ENCODE results near the gene FBXL7.

Gene FBXL7

GRCh38 chr5:15711892-15712291 lies 211.9 kb downstream of the FBXL7 start:
- DNase-seq (ENCODE audit: low spot score): no peak

GRCh38 chr5:15715535-15715934 lies 215.6 kb downstream of the FBXL7 start:
- DNase-seq (ENCODE audit: low spot score): no peak

GRCh38 chr5:15715967-15716366 lies 216.0 kb downstream of the FBXL7 start:
- DNase-seq (ENCODE audit: low spot score): no peak

- no peak for DNase-seq (ENCODE audit: low spot score)
These were observed 217.0 kb downstream of the FBXL7 start for GRCh38 chr5:15717001-15717400.

- DNase-seq (ENCODE audit: low spot score): no peak
These were observed 218.6 kb downstream of the FBXL7 start for GRCh38 chr5:15718421-15719179.

- no peak for DNase-seq (ENCODE audit: low spot score)
These were observed 219.8 kb downstream of the FBXL7 start for GRCh38 chr5:15719784-15720183.

- DNase-seq (ENCODE audit: low spot score): no peak
These were observed 220.5 kb downstream of the FBXL7 start for GRCh38 chr5:15720515-15720914.

- DNase-seq (ENCODE audit: low spot score): no peak
These were observed 222.3 kb downstream of the FBXL7 start for GRCh38 chr5:15722305-15722704.

- no peak for DNase-seq (ENCODE audit: low spot score)
These were observed 227.4 kb downstream of the FBXL7 start for GRCh38 chr5:15727375-15727774.

GRCh38 chr5:15728811-15729210 lies 228.8 kb downstream of the FBXL7 start:
- DNase-seq (ENCODE audit: low spot score): no peak

GRCh38 chr5:15731699-15732098 lies 231.7 kb downstream of the FBXL7 start:
- no peak for DNase-seq (ENCODE audit: low spot score)

GRCh38 chr5:15734058-15734457 lies 234.1 kb downstream of the FBXL7 start:
- DNase-seq (ENCODE audit: low spot score): no peak

- peak; percentile 53 for DNase-seq (ENCODE audit: low spot score)
These were observed 237.2 kb downstream of the FBXL7 start for GRCh38 chr5:15737036-15737821.

- DNase-seq (ENCODE audit: low spot score): no peak
These were observed 238.1 kb downstream of the FBXL7 start for GRCh38 chr5:15737871-15738664.

- no peak for DNase-seq (ENCODE audit: low spot score)
These were observed 240.4 kb downstream of the FBXL7 start for GRCh38 chr5:15740383-15740782.

GRCh38 chr5:15741591-15741990 lies 241.6 kb downstream of the FBXL7 start:
- DNase-seq (ENCODE audit: low spot score): no peak

GRCh38 chr5:15746833-15747232 lies 246.9 kb downstream of the FBXL7 start:
- no peak for DNase-seq (ENCODE audit: low spot score)

- DNase-seq (ENCODE audit: low spot score): no peak
These were observed 248.3 kb downstream of the FBXL7 start for GRCh38 chr5:15748266-15748665.

GRCh38 chr5:15752663-15753285 lies 252.8 kb downstream of the FBXL7 start:
- DNase-seq (ENCODE audit: low spot score): peak; percentile 75

GRCh38 chr5:15753752-15754151 lies 253.8 kb downstream of the FBXL7 start:
- DNase-seq (ENCODE audit: low spot score): no peak

- DNase-seq (ENCODE audit: low spot score): no peak
These were observed 257.1 kb downstream of the FBXL7 start for GRCh38 chr5:15757103-15757502.

- no peak for DNase-seq (ENCODE audit: low spot score)
These were observed 257.6 kb downstream of the FBXL7 start for GRCh38 chr5:15757619-15758018.

All from SK-N-DZ (cell line).